Chondrocyte (in vitro differentiated cells): Measurements from ENCODE around the gene TAAR8. TPM values are rescaled to one million over a fixed set of nuclear protein-coding genes. Genes with fewer than 3 reads are reported as not detected.

ENCODE experiments used
- DNase-seq: peaks from one replicate; pipeline ENCODE4 v3.0.0; 2021; ENCODE audit warnings: mixed read lengths, low spot score
- H3K27ac Mint-ChIP-seq: one replicate; pipeline ENCODE4 v1.8.0; 2021; ENCODE audit warnings: mild to moderate bottlenecking, moderate library complexity, mixed read lengths; ENCODE audit not compliant: unreplicated experiment
- H3K27me3 Mint-ChIP-seq: 2 replicates; pipeline ENCODE4 v1.8.0; 2021; ENCODE audit warnings: low read depth, mixed read lengths
- H3K36me3 Mint-ChIP-seq: 2 replicates; pipeline ENCODE4 v1.8.0; 2021; ENCODE audit warnings: low read depth, mixed read lengths
- H3K4me1 Mint-ChIP-seq: 2 replicates; pipeline ENCODE4 v1.8.0; 2021; ENCODE audit warnings: low read depth, mild to moderate bottlenecking, mixed read lengths
- H3K4me3 Mint-ChIP-seq: one replicate; pipeline ENCODE4 v1.8.0; 2021; ENCODE audit warnings: mild to moderate bottlenecking, moderate library complexity, mixed read lengths; ENCODE audit not compliant: unreplicated experiment
- H3K9me3 Mint-ChIP-seq: 2 replicates; pipeline ENCODE4 v1.8.0; 2021; ENCODE audit warnings: low read depth, mixed read lengths
- CTCF ChIP-seq: fragments of 200-600 bp; sonication (generic); IDR thresholded peaks from 2 replicates; pipeline ENCODE4 v1.5.0; 2021; ENCODE audit warnings: antibody characterized with exemption, mild to moderate bottlenecking, moderate library complexity
- long read RNA-seq: library from polyadenylated mRNA; stranded (forward); transcript quantifications from one replicate; pipeline ENCODE4 v2.0.0, GENCODE V29; 2021
- total RNA-seq: library from RNA; stranded (reverse); gene quantifications from 3 replicates; pipeline ENCODE4 v1.2.1, GENCODE V29; 2021

TAAR8 gene
- total RNA-seq: not detected in 3 replicates
- long read RNA-seq: 0 reads

GRCh38 chr6:132552372-132552771 is at the start of gene TAAR8:
TSS of gene TAAR8 (plus strand) at chr6:132552672. CDS start at chr6:132552693, 21 bp downstream.
- DNase-seq: no peak
- Mint-ChIP-seq H3K27me3 (peaks cover 36% of the 10 kb centered on the region), H3K36me3 (no peaks in the 10 kb centered on the region), H3K9me3 (no peaks in the 10 kb centered on the region), H3K4me3 (no peak within 1 kb of the TSS), H3K4me1 (no peaks in the 10 kb centered on the region), H3K27ac (no peak within 1 kb of the TSS)
- TF ChIP-seq CTCF: no peak

GRCh38 chr6:132504757-132505156 is 47.7 kb upstream of the TAAR8 start:
- no peak for DNase-seq
- Mint-ChIP-seq H3K4me1 (peaks cover 47% of the 10 kb centered on the region), H3K27ac (peak overlapping the region; percentile 34), H3K36me3 (peaks cover 21% of the 10 kb centered on the region), H3K9me3 (peaks cover 5% of the 10 kb centered on the region), H3K4me3 (no peak overlapping the region), H3K27me3 (no peaks in the 10 kb centered on the region)
- TF ChIP-seq CTCF: no peak

- Mint-ChIP-seq H3K27ac (peak overlapping the region; percentile 34), H3K4me3 (no peak overlapping the region), H3K27me3 (no peaks in the 10 kb centered on the region), H3K4me1 (peaks cover 47% of the 10 kb centered on the region), H3K36me3 (peaks cover 17% of the 10 kb centered on the region), H3K9me3 (peaks cover 5% of the 10 kb centered on the region)
- no peak for TF ChIP-seq CTCF
- DNase-seq: no peak
These were observed 47.3 kb upstream of the TAAR8 start for GRCh38 chr6:132505158-132505557.

GRCh38 chr6:132506461-132506860 is 46.0 kb upstream of the TAAR8 start:
- Mint-ChIP-seq H3K27ac (no peak overlapping the region), H3K4me1 (peaks cover 58% of the 10 kb centered on the region), H3K4me3 (no peak overlapping the region), H3K36me3 (peaks cover 10% of the 10 kb centered on the region), H3K9me3 (peaks cover 5% of the 10 kb centered on the region), H3K27me3 (no peaks in the 10 kb centered on the region)
- DNase-seq: no peak
- no peak for TF ChIP-seq CTCF

- H3K4me1 Mint-ChIP-seq: peaks cover 64% of the 10 kb centered on the region
- no peak for DNase-seq
- no peak for TF ChIP-seq CTCF
- no peak overlapping the region for H3K4me3 Mint-ChIP-seq
- H3K27ac Mint-ChIP-seq: no peak overlapping the region
- H3K36me3 Mint-ChIP-seq: peaks cover 5% of the 10 kb centered on the region
- H3K9me3 Mint-ChIP-seq: peaks cover 5% of the 10 kb centered on the region
- H3K27me3 Mint-ChIP-seq: no peaks in the 10 kb centered on the region
These were observed 45.3 kb upstream of the TAAR8 start for GRCh38 chr6:132506869-132507808.
